Activated naive CD8-positive, alpha-beta T cell treated with anti-CD3 and anti-CD28 coated beads, Interleukin-2, amount 10 ng/mL, durations not matched to agents 7 days and 5 days (primary cell): Measurements from ENCODE around the gene NMU. TPM values are rescaled to one million over a fixed set of nuclear protein-coding genes. Genes with fewer than 3 reads are reported as not detected.
"Not testable (repeated sequence)": the region's sequence is repeated elsewhere in the genome, so short reads cannot be mapped to it uniquely, and the experiment has no call there.

Source experiments
- ATAC-seq: fragments of 150-1000 bp; cut with Tn5 transposase; one replicate; pipeline ENCODE4 v1.10.0; 2021; ENCODE audit warnings: low read depth, moderate library complexity
- POLR2A ChIA-PET: fragments of 350-600 bp; sonication (Branson Sonifier 250); formaldehyde crosslinking; loops from one replicate; lab custom pipeline; 2021; ENCODE audit warnings: antibody characterized with exemption; lab: Charles Lee
- DNase-seq: peaks from one replicate; pipeline ENCODE4 v3.0.0; 2021
- H3K27ac Mint-ChIP-seq: one replicate; pipeline ENCODE4 v1.8.0; 2022; ENCODE audit warnings: mild to moderate bottlenecking, mixed read lengths
- H3K27me3 Mint-ChIP-seq: one replicate; pipeline ENCODE4 v1.8.0; 2022; ENCODE audit warnings: mild to moderate bottlenecking, moderate library complexity, mixed read lengths
- H3K36me3 Mint-ChIP-seq: one replicate; pipeline ENCODE4 v1.8.0; 2021; ENCODE audit warnings: mild to moderate bottlenecking, mixed read lengths
- H3K4me1 Mint-ChIP-seq: one replicate; pipeline ENCODE4 v1.8.0; 2021; ENCODE audit warnings: mixed read lengths
- H3K4me3 Mint-ChIP-seq: one replicate; pipeline ENCODE4 v1.8.0; 2022; ENCODE audit warnings: mild to moderate bottlenecking, moderate library complexity, mixed read lengths
- H3K9me3 Mint-ChIP-seq: one replicate; pipeline ENCODE4 v1.8.0; 2021; ENCODE audit warnings: mixed read lengths
- total RNA-seq, 2 experiments: library from RNA; stranded (reverse); gene quantifications; one replicate each; pipeline ENCODE4 v1.2.3, GENCODE V29; 2021

NMU gene
- total RNA-seq, 2 experiments from 2014 or later = not detected

DNA sequence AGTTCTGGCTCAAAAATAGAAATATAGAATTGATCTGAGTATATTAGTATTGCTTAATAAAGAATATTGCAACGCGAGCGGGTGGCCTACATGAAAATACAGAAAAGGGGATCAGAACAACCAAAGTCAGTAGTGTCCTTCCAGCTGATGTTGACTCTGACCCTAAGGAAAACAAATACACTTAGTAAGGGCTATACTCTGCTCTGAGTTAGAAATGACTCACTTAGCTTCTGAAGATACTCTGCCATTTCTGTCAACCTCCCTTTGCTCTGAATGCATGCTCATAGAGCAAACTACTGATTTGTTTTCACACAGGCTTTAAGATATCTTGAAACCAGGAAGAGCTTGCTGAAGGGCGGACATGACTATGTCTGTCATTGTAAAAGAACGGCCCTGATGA, 22.6 kb upstream of the NMU start:
- ATAC-seq (no peak), DNase-seq (no peak)
- H3K4me1 Mint-ChIP-seq = no peaks in the 10 kb centered on the region
- H3K27me3 Mint-ChIP-seq = peaks cover 1% of the 10 kb centered on the region
- no peak overlapping the region for H3K27ac Mint-ChIP-seq
- no peak overlapping the region for H3K4me3 Mint-ChIP-seq
- H3K36me3 Mint-ChIP-seq = peaks cover 2% of the 10 kb centered on the region
- POLR2A ChIA-PET = no interaction called here
- peaks cover 2% of the 10 kb centered on the region for H3K9me3 Mint-ChIP-seq

DNA sequence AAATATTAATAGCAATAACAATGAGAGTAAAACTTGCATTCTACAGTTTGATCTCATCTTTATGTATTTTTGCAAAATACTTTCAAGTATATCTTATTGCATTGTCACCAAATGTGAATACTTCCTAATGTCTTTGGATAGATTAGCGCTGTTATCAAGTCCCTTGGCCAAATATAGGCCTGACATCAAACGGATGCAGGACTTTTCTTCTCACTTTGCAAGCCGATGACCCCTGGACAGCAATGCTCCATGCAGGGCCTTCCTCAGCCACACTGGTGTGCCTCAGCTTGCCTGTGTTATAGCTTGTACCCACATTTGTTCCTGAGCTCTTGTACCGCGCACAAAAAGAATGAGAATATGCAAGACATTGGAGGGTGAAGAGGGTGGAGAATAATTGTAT, 18.0 kb upstream of the NMU start:
- H3K27ac Mint-ChIP-seq = no peak overlapping the region
- H3K36me3 Mint-ChIP-seq = no peaks in the 10 kb centered on the region
- peaks cover 4% of the 10 kb centered on the region for H3K27me3 Mint-ChIP-seq
- ATAC-seq (no peak), DNase-seq (no peak)
- H3K9me3 Mint-ChIP-seq = no peaks in the 10 kb centered on the region
- no peak overlapping the region for H3K4me3 Mint-ChIP-seq
- H3K4me1 Mint-ChIP-seq = no peaks in the 10 kb centered on the region
- POLR2A ChIA-PET = no interaction called here

DNA sequence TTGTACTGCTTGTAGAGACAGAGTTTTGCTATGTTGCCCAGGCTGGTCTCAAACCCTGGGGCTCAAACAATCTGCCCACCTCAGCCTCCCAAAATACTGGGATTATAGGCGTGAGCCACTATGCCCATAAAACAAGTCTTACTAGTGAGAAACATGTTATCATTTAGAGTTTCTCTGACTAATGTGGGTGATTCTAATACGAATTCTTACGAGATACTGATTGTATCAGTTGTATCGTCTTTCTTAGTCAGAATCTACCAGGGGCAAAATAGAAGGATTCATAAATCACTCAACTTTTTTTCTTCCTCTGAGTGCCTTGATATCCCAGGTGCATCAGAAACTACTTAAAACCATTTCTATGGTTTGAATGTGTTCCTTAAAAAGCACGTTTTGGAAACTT, 14.4 kb upstream of the NMU start:
- H3K36me3 Mint-ChIP-seq = no peaks in the 10 kb centered on the region
- no peak for DNase-seq
- H3K27ac Mint-ChIP-seq = no peak overlapping the region
- no peak overlapping the region for H3K4me3 Mint-ChIP-seq
- no peaks in the 10 kb centered on the region for H3K9me3 Mint-ChIP-seq
- ATAC-seq = no peak
- H3K4me1 Mint-ChIP-seq = no peaks in the 10 kb centered on the region
- H3K27me3 Mint-ChIP-seq = peaks cover 21% of the 10 kb centered on the region
- POLR2A ChIA-PET = no interaction called here

DNA sequence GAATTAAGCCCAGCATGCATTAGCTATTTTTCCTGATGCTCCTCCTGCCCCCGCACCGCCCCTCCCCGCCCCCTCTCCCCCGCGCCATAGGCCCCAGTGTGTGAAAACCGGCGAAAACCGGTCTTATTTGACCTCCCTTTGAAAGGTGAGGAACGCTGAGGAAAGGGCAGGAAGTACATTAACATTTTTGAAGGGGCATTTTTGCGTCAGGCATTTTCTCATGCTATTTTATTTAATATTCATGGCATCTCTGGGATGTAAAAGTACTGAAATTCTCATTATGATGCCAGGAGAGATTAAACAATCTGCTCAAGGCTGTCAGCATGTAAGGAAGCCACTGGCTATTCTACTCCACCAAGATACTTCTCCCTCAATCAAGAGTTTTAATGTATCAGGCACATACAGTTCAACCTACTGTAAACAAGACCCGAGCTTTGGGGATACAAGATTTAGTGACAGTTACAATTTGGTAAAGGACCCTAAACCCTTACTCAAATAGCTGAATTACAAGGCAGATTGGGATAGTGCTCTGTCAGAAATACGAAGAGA, 1.2 kb upstream of the NMU start:
- Mint-ChIP-seq H3K9me3 (no peaks in the 10 kb centered on the region), H3K36me3 (no peaks in the 10 kb centered on the region), H3K27me3 (peaks cover 61% of the 10 kb centered on the region), H3K4me1 (peaks cover 12% of the 10 kb centered on the region), H3K27ac (no peak overlapping the region), H3K4me3 (no peak overlapping the region)
- POLR2A ChIA-PET = no interaction called here
- DNase-seq (no peak), ATAC-seq (no peak)

DNA sequence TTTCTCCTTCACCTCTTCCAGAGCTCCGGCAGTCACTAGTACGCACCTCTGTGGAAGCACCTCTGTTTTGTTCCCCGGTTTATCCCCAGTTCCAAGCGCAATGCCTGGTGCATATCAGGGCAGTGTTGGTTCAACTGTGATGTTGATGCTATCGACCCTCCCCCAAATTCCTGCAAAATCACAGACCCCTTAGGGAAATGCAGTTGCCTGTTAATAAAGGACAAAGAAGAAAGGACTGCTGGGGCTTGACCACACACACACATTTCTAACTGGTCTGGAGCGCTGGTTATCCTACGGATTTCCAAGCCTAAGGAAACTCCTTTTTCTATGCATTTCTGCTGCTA, 530 bp upstream of the NMU start:
- H3K36me3 Mint-ChIP-seq = no peaks in the 10 kb centered on the region
- ATAC-seq = no peak
- H3K4me1 Mint-ChIP-seq = peaks cover 12% of the 10 kb centered on the region
- POLR2A ChIA-PET = no interaction called here
- H3K4me3 Mint-ChIP-seq = peak overlapping the region; percentile 77
- H3K27me3 Mint-ChIP-seq = peaks cover 65% of the 10 kb centered on the region
- DNase-seq = no peak
- H3K27ac Mint-ChIP-seq = no peak overlapping the region
- H3K9me3 Mint-ChIP-seq = no peaks in the 10 kb centered on the region

DNA sequence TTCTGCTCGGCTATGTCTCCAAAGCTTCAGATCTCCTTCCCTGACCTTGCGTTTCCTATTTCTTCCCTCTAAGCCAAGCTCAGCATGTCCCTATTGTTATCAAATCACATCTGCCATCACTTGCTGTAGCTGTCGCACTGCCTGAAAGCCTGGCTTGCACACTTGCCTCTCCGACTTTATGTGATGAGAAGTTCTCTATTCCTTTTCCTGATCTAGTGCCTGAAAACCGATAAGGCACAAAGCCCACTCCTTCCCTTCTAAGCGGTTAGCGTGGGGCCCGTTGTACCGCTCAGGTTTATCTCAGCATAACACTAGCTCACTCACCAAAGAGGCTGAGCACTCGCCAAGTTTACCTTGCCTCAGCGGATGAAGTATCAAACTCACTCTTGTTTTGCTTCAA, 816 bp downstream of the NMU start:
- Mint-ChIP-seq H3K4me3 (peak overlapping the region; percentile 63), H3K27me3 (peaks cover 75% of the 10 kb centered on the region), H3K36me3 (no peaks in the 10 kb centered on the region), H3K4me1 (peaks cover 12% of the 10 kb centered on the region), H3K9me3 (no peaks in the 10 kb centered on the region), H3K27ac (no peak overlapping the region)
- DNase-seq = no peak
- ATAC-seq = no peak
- POLR2A ChIA-PET = no interaction called here

DNA sequence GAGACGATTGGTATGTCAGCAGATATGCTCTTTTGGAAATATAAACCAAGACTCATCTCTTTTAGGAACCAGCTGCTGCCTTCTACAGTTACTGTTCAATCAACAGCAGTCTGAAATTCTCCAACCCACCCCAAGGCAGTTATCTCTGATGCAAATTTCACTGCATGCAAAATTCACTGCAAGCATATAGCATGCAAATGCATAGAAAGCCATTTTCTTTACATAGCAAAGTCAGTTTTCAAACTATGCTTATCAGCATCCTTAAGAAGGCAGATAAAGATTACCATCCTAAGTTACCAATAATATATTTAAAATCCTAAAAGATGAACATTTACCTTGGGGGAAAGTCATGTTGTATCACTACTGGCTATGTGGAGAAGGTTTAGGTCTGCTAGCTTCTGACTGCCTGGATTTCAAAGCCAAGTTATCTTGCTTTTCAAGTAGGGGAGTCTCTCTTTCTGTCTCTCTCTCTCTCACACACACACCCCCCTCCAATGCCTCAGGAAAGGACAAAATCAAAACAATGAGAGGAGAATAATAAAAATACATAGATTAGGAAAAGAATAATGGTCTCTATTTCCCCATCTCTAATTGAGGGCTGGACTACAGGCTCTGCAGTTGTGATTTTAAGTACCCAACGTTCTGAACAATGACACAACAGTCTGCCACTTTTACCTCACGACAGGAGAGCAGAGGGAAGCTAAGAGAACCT, 1.5 kb downstream of the NMU start:
- H3K36me3 Mint-ChIP-seq = no peaks in the 10 kb centered on the region
- POLR2A ChIA-PET = no interaction called here
- no peak overlapping the region for H3K27ac Mint-ChIP-seq
- ATAC-seq = no peak
- no peaks in the 10 kb centered on the region for H3K9me3 Mint-ChIP-seq
- H3K4me3 Mint-ChIP-seq = no peak overlapping the region
- peaks cover 72% of the 10 kb centered on the region for H3K27me3 Mint-ChIP-seq
- no peak for DNase-seq
- H3K4me1 Mint-ChIP-seq = peaks cover 12% of the 10 kb centered on the region

DNA sequence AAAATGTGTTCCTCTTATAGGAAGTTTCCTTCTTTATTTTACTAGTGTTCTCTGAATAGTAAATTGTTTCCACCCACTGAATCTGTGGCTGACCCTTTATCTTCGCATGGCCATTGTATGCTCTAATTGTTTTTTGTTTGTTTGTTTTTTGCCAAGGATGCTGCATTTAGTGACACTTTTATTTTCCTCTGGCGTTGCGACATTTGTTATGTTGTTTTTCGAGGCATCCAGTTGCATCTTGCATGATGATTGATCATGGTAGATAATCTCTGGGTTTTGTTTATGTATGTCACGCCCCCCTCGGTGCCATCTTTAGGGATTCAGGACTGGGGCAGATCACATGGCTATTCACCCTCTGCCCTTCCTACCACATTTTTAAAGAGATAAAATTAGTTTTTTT, 2.2 kb downstream of the NMU start:
- Mint-ChIP-seq H3K9me3 (no peaks in the 10 kb centered on the region), H3K27ac (no peak overlapping the region), H3K4me3 (no peak overlapping the region), H3K4me1 (peaks cover 12% of the 10 kb centered on the region), H3K27me3 (peaks cover 75% of the 10 kb centered on the region), H3K36me3 (no peaks in the 10 kb centered on the region)
- ATAC-seq = no peak
- no peak for DNase-seq
- POLR2A ChIA-PET = no interaction called here

DNA sequence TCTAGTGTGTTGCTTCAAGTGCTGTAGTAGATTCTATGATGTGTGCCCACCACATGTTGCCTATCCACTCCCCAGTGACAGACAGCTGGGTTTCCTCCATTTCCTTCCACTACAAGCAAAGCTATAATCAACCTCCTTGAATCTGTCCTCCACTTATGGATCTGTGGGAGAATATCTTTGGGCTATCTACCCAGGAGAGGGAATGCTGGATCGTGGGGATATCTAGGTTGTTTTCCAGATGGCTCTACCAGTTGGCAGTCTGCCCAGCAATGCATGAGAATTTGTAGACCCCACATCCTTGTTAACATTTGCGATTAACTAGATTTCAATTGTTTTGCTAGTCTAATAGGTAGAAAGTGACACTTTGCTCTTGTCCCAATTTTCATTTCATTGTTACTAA, 10.3 kb downstream of the NMU start:
- H3K4me3 Mint-ChIP-seq = no peak overlapping the region
- no peaks in the 10 kb centered on the region for H3K4me1 Mint-ChIP-seq
- DNase-seq (no peak), ATAC-seq (no peak)
- POLR2A ChIA-PET = no interaction called here
- peaks cover 16% of the 10 kb centered on the region for H3K27me3 Mint-ChIP-seq
- H3K36me3 Mint-ChIP-seq = no peaks in the 10 kb centered on the region
- no peaks in the 10 kb centered on the region for H3K9me3 Mint-ChIP-seq
- H3K27ac Mint-ChIP-seq = no peak overlapping the region

DNA sequence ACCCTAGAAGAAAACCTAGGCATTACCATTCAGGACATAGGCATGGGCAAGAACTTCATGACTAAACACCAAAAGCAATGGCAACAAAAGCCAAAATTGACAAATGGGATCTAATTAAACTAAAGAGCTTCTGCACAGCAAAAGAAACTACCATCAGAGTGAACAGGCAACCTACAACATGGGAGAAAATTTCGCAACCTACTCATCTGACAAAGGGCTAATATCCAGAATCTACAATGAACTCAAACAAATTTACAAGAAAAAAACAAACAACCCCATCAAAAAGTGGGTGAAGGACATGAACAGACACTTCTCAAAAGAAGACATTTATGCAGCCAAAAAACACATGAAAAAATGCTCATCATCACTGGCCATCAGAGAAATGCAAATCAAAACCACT, 12.0 kb downstream of the NMU start:
- H3K36me3 Mint-ChIP-seq, ATAC-seq, H3K4me3 Mint-ChIP-seq, DNase-seq, POLR2A ChIA-PET, H3K27ac Mint-ChIP-seq, H3K27me3 Mint-ChIP-seq, H3K9me3 Mint-ChIP-seq, H3K4me1 Mint-ChIP-seq: not testable (repeated sequence)

DNA sequence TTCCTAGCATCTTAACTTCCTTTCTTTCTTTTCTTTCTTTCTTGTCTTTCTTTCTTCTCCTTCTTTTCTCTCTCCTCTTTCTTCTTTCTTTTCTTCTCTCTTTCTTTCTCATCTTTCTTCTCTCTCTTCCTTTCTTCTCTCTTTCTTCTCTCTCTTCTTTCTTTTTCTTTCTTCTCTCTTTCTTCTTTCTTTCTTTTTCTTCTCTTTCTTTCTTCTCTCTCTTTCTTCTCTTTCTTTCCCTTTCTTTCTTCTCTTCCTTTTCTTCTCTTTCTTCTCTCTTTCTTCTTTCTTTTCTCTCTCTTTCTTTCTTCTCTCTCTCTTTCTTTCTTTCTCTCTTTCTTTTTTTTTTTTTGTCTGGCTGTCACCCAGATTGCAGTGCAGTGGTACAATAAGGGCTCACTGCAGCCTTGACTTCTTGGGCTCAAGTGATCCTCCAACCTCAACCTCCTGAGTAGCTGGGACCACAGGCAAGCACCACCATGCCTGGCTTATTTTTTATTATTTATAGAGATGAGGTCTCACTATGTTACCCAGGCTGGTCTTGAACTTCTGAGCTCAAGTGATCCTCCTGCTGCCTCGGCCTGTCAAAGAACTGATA, 17.5 kb downstream of the NMU start:
- Mint-ChIP-seq H3K36me3 (no peaks in the 10 kb centered on the region), H3K9me3 (no peaks in the 10 kb centered on the region), H3K27ac (no peak overlapping the region), H3K4me1 (peaks cover 8% of the 10 kb centered on the region), H3K27me3 (peaks cover 8% of the 10 kb centered on the region), H3K4me3 (no peak overlapping the region)
- POLR2A ChIA-PET = no interaction called here
- DNase-seq = no peak
- ATAC-seq = no peak

DNA sequence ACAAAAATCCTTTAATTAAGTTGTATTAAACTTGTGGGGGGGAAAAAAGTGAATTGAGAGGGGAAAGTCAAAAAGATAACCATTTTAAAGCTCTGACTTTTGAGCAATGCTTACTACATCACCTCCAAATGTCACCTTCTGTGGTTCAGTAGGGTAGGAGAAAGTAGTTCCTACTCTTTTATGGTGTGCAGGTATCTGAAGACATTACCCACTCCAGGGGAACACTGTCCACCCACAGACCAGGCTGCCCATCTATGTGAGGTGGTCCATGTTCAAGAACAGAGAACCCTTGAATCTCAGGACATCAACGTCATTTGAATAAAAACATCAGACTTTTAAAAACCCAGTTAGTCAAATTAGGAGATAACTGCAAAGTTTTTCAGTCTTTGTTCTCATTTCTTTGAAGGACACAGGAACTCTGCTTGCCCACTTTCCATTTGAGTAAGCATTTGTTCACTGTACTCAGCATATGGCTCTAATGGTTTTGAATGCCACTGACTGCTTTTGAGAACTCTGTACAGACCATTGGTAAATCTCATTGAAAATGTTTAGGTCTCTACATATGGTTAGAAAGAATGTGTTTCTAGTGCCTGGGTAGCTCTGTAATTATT, 18.4 kb downstream of the NMU start:
- H3K4me3 Mint-ChIP-seq = no peak overlapping the region
- no peak overlapping the region for H3K27ac Mint-ChIP-seq
- no peaks in the 10 kb centered on the region for H3K36me3 Mint-ChIP-seq
- H3K4me1 Mint-ChIP-seq = peaks cover 8% of the 10 kb centered on the region
- no peaks in the 10 kb centered on the region for H3K9me3 Mint-ChIP-seq
- ATAC-seq (no peak), DNase-seq (no peak)
- POLR2A ChIA-PET = no interaction called here
- peaks cover 10% of the 10 kb centered on the region for H3K27me3 Mint-ChIP-seq

DNA sequence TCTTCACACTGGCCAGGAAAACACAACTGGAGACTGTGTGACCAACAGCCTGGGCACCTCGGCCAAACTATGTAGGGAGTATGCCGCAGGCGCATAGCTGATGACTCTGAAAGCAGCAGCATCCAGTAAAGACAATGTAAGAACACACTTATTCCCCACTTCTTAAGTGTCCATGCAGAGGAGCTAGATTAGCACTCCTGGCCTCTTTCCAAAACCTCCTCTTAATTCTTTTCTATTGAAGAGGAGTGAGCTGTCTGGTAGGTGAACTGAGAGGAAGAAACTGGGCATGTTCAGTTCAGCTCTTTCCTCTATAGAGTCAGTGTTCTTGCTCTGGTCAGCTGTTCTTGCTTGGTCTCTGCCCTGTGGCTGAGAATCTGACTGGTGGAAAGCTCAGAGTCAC, 21.1 kb downstream of the NMU start:
- H3K36me3 Mint-ChIP-seq = no peaks in the 10 kb centered on the region
- POLR2A ChIA-PET = no interaction called here
- H3K9me3 Mint-ChIP-seq = no peaks in the 10 kb centered on the region
- DNase-seq (no peak), ATAC-seq (no peak)
- H3K27me3 Mint-ChIP-seq = peaks cover 10% of the 10 kb centered on the region
- H3K4me3 Mint-ChIP-seq = no peak overlapping the region
- H3K27ac Mint-ChIP-seq = no peak overlapping the region
- H3K4me1 Mint-ChIP-seq = peaks cover 8% of the 10 kb centered on the region

DNA sequence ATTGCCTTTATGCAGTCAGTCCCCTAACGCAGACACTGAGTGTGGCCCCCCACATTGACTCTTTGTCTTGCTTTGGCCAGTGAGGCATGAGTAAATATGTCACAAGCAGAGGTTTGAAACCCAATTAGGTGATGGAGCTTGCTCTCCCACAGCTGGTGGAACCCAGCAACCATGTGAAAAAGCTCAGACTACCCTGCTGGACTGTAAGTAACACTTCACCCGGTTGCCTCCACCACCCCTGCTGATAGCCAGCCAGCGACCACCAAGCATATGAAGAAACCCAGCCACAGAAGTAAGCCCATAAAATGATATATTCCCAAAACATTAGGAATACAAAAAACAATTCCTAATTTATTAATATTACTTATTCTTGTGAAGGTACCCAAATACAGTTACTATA, 22.5 kb downstream of the NMU start:
- Mint-ChIP-seq H3K27ac (no peak overlapping the region), H3K27me3 (peaks cover 10% of the 10 kb centered on the region), H3K9me3 (no peaks in the 10 kb centered on the region), H3K4me3 (no peak overlapping the region), H3K4me1 (peaks cover 8% of the 10 kb centered on the region), H3K36me3 (no peaks in the 10 kb centered on the region)
- no peak for DNase-seq
- POLR2A ChIA-PET = no interaction called here
- ATAC-seq = no peak
